ENCODE results near the gene ELK1. TPM values are rescaled to one million over a fixed set of nuclear protein-coding genes. Genes with fewer than 3 reads are reported as not detected.

ELK1 gene
- total RNA-seq, 2 experiments from 2014 or later: 53.5 to 54.5 TPM

DNA sequence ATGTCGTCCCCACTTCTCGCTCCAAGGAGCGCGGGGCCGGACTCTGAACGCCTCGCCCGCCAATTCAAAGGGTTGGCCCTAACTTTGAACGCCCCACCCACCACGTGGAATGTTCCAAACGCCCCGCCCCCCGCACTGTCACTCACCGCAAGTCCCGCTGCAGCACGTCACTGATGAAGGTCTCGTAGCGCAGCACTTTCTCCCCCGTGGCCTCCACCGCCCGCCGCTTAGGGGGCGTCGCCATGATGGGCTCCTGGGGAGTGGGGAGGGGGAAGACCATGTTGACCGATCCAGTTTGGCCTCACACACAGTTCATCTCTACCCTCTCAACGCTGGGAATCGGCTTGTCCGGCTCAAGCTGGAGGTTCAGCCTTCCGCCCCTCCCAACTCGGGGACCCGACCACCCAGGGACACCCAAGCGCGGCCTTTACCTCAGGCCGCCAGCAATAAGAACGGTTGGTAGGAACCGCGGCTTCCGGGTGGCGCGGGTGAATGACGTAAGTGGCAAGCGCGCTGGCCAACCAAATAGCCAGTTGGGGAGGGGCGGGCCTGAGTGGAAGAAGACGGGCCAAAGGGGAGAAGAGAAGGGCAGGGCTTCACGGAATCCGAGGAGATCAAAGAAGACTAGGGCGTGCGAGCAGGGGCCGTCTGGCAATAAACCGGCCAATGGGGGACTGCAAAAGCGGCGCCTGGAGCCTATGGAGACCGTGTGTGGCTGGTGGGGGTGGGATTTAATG is 8.5 kb upstream of the ELK1 start, which contains the start of gene UXT:
Gene UXT, minus strand, starts transcription at position 497 of the 737 bp plus-strand sequence. Its CDS starts 253 bp downstream, at position 244.
- peak within 1 kb of the TSS; percentile 98 for H3K27ac Mint-ChIP-seq
- peaks cover 16% of the 10 kb centered on the region for H3K36me3 Mint-ChIP-seq
- DNase-seq (peak; percentile 90), ATAC-seq (ENCODE audit: low read depth) (peak; percentile 88)
- H3K4me1 Mint-ChIP-seq: peaks cover 17% of the 10 kb centered on the region
- H3K4me3 Mint-ChIP-seq: peak within 1 kb of the TSS; percentile 89
- H3K9me3 Mint-ChIP-seq: no peaks in the 10 kb centered on the region
- H3K27me3 Mint-ChIP-seq: no peaks in the 10 kb centered on the region
- POLR2A ChIA-PET: no interaction called here

DNA sequence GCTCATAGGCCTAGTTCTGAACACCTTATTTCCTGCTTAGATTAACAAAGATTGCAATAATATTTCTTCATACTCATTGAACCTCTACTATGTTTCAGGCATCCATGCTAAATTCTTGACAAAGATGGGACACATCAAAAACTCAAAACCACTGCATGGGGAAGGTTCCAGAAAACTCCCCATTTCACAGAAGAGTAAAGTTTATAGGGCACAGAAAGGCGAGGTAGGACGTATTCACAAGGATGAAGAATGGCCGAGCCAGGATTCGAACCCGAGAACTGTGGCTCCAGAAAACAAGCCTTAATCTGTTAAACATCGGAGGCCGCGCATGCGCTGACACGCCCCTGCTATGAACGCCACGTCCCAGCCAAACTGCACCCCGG is 7.9 kb upstream of the ELK1 start:
- H3K4me3 Mint-ChIP-seq: peak overlapping the region; percentile 89
- ATAC-seq (ENCODE audit: low read depth) (no peak), DNase-seq (no peak)
- H3K4me1 Mint-ChIP-seq: peaks cover 17% of the 10 kb centered on the region
- peak overlapping the region; percentile 98 for H3K27ac Mint-ChIP-seq
- H3K36me3 Mint-ChIP-seq: peaks cover 21% of the 10 kb centered on the region
- no peaks in the 10 kb centered on the region for H3K9me3 Mint-ChIP-seq
- POLR2A ChIA-PET: no interaction called here
- H3K27me3 Mint-ChIP-seq: no peaks in the 10 kb centered on the region

DNA sequence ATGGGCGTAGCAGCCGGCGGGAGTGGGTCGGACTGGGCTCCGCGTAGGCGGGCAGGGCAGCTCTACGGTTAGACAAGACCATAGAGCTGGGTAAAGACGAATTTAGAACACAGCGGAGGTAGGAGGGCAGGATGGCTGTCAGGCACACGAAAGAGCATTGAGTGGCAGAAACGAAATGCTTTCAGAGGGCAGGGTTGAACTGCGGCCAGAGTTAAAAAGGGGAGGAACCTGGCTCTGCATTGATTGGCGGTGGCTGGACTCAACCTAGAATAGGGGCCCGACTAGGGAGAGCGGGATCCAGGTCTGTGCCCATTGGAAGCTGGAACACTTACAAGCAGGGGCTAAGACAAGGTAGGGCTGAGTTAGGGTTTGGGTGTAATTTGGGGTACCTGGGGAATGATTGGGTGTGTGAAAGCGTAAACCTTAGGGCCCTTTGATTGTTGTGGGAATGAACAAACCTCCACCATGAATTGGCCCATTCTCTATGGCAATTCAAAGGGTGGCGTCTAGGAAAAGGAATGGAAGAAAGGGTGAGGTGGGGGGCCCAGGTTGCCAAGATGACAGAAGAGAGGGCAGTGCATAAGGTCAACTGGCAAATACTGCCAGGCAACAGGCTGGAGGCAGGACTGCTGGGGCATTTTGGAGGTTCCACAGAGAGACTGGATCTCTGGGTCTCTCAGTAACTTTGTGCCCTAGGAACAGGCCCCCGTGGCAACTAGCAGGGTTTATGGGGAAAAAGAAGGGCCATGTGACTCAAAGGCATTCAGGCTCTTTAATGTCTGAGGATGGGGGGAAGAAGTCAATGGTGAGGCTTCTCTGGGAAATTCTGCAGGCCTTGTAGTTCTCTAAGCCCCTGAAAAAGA is 911 bp upstream of the ELK1 start:
- POLR2A ChIA-PET: interaction anchor here (1.2 kb wide), 1 partner anchor 95 kb away, joined by 7 read pairs; no protein-coding TSS in a partner anchor
- H3K36me3 Mint-ChIP-seq: peaks cover 37% of the 10 kb centered on the region
- H3K9me3 Mint-ChIP-seq: no peaks in the 10 kb centered on the region
- peak overlapping the region; percentile 93 for H3K27ac Mint-ChIP-seq
- peaks cover 32% of the 10 kb centered on the region for H3K4me1 Mint-ChIP-seq
- DNase-seq (no peak), ATAC-seq (ENCODE audit: low read depth) (no peak)
- no peaks in the 10 kb centered on the region for H3K27me3 Mint-ChIP-seq
- H3K4me3 Mint-ChIP-seq: peak overlapping the region; percentile 93

DNA sequence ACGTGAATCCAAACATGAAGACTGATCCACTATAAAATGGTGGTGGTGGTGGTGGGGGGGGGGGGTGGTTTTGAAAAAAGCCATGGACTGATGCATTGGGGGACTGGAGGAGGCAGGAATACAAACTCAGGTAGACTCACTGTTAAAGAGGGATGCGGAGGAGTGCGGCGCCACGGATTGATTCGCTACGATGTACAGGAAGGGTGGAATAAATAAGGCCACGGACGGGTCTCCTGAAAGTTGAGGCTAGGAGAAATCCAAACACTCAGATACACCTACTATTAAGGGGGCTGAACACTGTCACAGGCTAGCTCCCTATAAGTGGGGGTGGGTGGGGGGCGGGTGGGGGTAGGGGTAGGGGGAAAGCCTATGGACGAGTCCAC is 591 bp downstream of the ELK1 start:
- Mint-ChIP-seq H3K4me3 (peak overlapping the region; percentile 93), H3K27ac (peak overlapping the region; percentile 93), H3K4me1 (peaks cover 34% of the 10 kb centered on the region), H3K27me3 (no peaks in the 10 kb centered on the region), H3K36me3 (peaks cover 35% of the 10 kb centered on the region), H3K9me3 (no peaks in the 10 kb centered on the region)
- DNase-seq: no peak
- POLR2A ChIA-PET: interaction anchor here (1.2 to 1.6 kb wide), 2 partner anchors 93 to 416 kb away, joined by 7 to 8 read pairs; no protein-coding TSS in a partner anchor
- no peak for ATAC-seq (ENCODE audit: low read depth)

DNA sequence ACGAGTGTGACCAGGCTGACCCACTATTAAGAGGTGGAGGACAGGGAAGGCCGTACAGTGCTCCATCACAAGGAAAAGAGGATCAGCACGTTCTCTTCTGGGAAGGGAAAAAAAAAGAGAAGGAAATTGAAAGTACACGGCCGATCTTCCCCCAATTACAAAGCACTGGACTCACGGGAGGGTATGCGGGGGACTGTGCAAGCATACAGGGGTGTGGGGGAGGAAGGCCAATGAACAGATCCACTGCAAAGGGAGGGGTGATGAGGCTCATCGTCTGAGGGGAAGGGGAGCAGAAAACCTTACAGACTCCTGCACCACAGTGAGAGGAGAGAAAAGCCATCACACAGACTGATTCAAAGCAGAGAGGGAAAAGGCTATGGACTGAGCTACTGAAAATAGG is 1.1 kb downstream of the ELK1 start:
- Mint-ChIP-seq H3K36me3 (peaks cover 40% of the 10 kb centered on the region), H3K27ac (peak overlapping the region; percentile 89), H3K4me3 (peak overlapping the region; percentile 93), H3K9me3 (no peaks in the 10 kb centered on the region), H3K27me3 (no peaks in the 10 kb centered on the region), H3K4me1 (peaks cover 39% of the 10 kb centered on the region)
- DNase-seq (no peak), ATAC-seq (ENCODE audit: low read depth) (no peak)
- POLR2A ChIA-PET: interaction anchor here (0.7 to 1.6 kb wide), 3 partner anchors 24 to 416 kb away, joined by 3 to 8 read pairs (median 3); no protein-coding TSS in a partner anchor

DNA sequence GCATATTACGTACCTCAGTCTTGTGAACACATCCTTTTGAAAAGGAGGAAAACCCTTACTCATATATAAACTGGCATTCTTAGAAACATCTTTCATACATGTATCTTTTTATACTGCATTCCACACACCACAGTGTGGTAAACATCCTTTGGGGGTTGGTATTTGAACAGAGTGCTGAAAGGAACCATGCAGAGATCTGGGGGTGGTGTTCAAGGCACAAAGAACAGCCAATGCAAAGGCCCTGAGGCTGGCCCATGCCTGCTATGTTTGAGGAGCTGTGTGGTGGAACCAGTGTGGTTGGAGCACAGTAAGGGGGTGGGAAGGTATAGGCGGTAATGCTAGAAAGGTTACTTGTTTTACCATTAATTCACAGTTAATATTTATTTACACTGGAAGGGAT is 2.0 kb downstream of the ELK1 start:
- Mint-ChIP-seq H3K36me3 (peaks cover 38% of the 10 kb centered on the region), H3K4me3 (peak overlapping the region; percentile 93), H3K9me3 (no peaks in the 10 kb centered on the region), H3K4me1 (peaks cover 42% of the 10 kb centered on the region), H3K27me3 (no peaks in the 10 kb centered on the region), H3K27ac (peak overlapping the region; percentile 89)
- POLR2A ChIA-PET: interaction anchor here (1.3 to 1.6 kb wide), 2 partner anchors 92 to 415 kb away, joined by 3 to 8 read pairs; no protein-coding TSS in a partner anchor
- DNase-seq: no peak
- no peak for ATAC-seq (ENCODE audit: low read depth)

DNA sequence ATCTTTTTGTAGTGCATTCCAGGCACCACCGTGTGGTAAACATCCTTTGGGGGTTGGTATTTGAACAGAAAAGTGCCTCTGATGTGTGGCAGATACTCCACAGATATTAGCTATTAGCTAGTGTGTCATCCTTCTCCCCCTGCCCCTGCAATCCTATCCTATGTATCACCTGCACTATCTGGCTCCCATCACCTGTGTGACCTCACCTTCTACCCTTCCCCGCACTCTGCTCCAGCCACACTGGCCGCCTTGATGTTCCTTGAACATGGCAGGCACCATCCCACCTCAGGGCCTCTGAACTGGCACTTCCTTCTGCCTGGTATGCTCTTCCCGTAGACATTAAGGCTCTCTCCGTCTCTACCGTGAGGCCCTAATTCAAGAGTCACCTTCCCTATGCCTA is 3.7 kb downstream of the ELK1 start:
- Mint-ChIP-seq H3K9me3 (no peaks in the 10 kb centered on the region), H3K27me3 (no peaks in the 10 kb centered on the region), H3K36me3 (peaks cover 32% of the 10 kb centered on the region), H3K4me1 (peaks cover 36% of the 10 kb centered on the region), H3K4me3 (no peak overlapping the region), H3K27ac (peak overlapping the region; percentile 38)
- ATAC-seq (ENCODE audit: low read depth): no peak
- DNase-seq: no peak
- POLR2A ChIA-PET: no interaction called here

DNA sequence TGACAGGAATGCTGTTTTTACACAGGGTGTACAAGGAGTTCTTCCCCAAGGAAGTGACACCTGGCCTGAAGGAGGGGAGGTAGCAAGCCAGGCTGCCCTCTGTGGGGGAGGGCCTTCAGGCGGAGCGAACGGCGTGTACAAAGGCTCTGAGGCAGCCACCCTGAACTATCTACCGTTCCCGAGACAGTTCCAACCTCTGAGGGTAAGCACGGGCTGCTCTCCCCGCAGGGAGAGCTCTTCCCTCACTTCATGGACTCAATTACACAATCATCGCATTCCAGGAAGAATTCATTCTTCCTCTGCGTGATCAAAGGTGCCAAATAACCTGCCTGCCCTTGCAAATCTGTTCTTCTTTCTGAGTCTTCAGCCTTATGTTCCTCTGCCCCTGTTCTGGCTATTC is 4.8 kb downstream of the ELK1 start:
- Mint-ChIP-seq H3K27me3 (no peaks in the 10 kb centered on the region), H3K36me3 (peaks cover 33% of the 10 kb centered on the region), H3K9me3 (no peaks in the 10 kb centered on the region), H3K4me3 (no peak overlapping the region), H3K4me1 (peaks cover 29% of the 10 kb centered on the region), H3K27ac (no peak overlapping the region)
- no peak for DNase-seq
- POLR2A ChIA-PET: no interaction called here
- ATAC-seq (ENCODE audit: low read depth): no peak

DNA sequence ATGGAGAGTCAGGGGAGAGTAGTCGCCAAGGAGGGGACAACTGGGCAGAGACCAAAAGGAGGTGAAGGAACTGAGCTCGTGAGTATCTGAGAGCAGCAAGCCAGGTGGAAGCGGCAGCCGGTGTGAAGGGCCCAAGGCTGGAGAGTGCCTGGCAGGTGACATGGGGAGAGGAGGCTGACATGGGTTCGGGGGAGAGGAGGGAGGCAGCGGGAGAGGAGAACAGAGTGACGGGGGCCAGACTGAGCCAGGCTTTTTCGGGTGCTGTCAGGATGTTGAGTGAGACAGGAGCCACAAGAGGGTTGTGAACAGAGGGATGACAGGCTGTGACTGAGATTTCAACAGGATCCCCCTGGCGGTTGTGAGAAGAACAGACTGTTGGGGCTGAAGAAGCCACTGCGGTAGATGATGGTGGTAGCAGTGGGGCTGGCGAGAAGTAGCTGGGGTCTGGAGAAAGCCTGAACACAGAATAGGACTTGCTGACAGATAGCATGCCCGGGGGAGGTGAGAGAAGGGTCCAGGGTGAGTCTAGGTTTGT is 5.7 kb downstream of the ELK1 start:
- ATAC-seq (ENCODE audit: low read depth): no peak
- Mint-ChIP-seq H3K9me3 (no peaks in the 10 kb centered on the region), H3K36me3 (peaks cover 42% of the 10 kb centered on the region), H3K4me1 (peaks cover 29% of the 10 kb centered on the region), H3K27ac (peak overlapping the region; percentile 28), H3K4me3 (no peak overlapping the region), H3K27me3 (no peaks in the 10 kb centered on the region)
- POLR2A ChIA-PET: no interaction called here
- no peak for DNase-seq

DNA sequence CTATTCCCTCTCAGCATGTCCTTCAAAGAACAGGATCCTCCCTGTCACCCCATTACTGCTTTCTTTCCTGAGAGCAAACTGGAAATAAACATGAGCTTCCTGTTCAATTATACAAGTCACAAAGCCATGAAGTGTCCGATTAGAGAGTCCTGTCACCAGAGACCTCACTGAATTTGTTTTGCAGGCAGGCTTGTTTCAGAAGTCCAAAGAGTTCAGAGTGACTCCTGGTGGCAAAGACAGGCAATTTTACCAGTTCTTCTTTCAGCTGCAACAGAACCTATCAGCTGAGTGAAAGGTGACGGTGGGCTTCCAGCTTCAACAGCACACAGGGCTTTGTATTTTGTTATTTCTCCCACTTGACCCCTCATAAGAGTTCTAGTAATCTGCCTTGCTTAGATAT is 6.4 kb downstream of the ELK1 start:
- Mint-ChIP-seq H3K4me1 (peaks cover 25% of the 10 kb centered on the region), H3K36me3 (peaks cover 46% of the 10 kb centered on the region), H3K4me3 (no peak overlapping the region), H3K27ac (no peak overlapping the region), H3K9me3 (no peaks in the 10 kb centered on the region), H3K27me3 (no peaks in the 10 kb centered on the region)
- ATAC-seq (ENCODE audit: low read depth) (no peak), DNase-seq (no peak)
- POLR2A ChIA-PET: interaction anchor here (1.0 kb wide), 1 partner anchor 19 kb away, joined by 3 read pairs; no protein-coding TSS in a partner anchor

DNA sequence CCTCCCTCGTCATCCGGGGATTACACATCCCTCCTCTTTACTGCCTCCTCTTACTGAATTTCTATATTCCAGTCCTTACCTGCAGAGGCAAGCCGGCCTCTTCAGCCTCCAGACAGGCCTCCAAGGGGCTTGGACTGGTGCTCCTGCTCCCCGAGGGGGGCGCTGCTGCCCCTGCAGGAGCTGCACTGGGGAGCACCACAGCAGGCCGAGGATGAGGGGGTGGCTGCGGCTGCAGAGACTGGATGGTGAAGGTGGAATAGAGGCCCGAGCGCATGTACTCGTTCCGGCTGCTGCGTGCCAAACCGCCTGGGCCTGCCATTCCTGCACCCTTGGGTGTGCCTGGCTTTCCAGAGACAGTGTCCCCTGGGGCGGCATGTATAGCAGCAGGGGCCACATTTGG is 11.5 kb downstream of the ELK1 start:
- ATAC-seq (ENCODE audit: low read depth) (no peak), DNase-seq (no peak)
- H3K36me3 Mint-ChIP-seq: peaks cover 35% of the 10 kb centered on the region
- H3K9me3 Mint-ChIP-seq: no peaks in the 10 kb centered on the region
- no peaks in the 10 kb centered on the region for H3K27me3 Mint-ChIP-seq
- POLR2A ChIA-PET: no interaction called here
- no peak overlapping the region for H3K27ac Mint-ChIP-seq
- H3K4me3 Mint-ChIP-seq: no peak overlapping the region
- peaks cover 11% of the 10 kb centered on the region for H3K4me1 Mint-ChIP-seq

DNA sequence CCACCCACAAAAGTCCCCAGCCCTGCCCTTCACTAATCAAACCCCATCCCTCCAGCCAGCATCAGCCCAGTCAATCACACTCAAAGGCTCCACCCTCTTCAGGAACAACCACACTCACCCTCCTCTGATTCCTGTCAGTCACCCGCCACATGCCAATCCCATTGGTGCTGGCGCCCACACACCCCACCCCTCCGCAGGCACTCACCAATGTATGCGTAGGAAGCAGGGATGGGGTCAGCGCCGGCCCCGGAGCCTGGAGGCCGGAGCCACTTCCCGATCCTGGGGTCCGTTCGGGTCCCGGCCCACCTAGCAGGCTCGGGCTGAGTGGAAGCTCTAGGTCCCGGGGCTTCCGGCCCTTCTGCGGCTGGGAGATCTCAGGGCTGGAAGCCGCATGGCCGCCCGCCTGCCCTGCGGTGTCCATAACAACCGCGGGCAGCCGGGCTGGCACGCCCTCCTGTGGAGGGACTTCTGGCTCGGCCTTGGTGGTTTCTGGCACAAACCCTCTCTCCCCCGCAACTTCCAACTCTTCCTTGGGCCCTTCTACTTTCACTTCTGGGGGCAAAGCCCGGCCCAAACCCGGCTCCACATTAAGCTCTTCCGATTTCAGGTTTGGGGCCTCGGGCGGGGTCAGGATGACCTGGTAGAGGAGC is 12.7 kb downstream of the ELK1 start:
- peaks cover 33% of the 10 kb centered on the region for H3K36me3 Mint-ChIP-seq
- POLR2A ChIA-PET: interaction anchor here (0.7 kb wide), 1 partner anchor 89 kb away, joined by 3 read pairs; no protein-coding TSS in a partner anchor
- H3K4me3 Mint-ChIP-seq: peak overlapping the region; percentile 49
- peak overlapping the region; percentile 65 for H3K27ac Mint-ChIP-seq
- H3K27me3 Mint-ChIP-seq: no peaks in the 10 kb centered on the region
- peaks cover 11% of the 10 kb centered on the region for H3K4me1 Mint-ChIP-seq
- DNase-seq: no peak
- peak; percentile 66 for ATAC-seq (ENCODE audit: low read depth)
- no peaks in the 10 kb centered on the region for H3K9me3 Mint-ChIP-seq
